HG03175 (cell line): ENCODE results near the gene MX1.
A peak's percentile ranks its signal among the peaks of the same experiment; 100 is the strongest.

Source experiments
- ATAC-seq: cut with Tn5 transposase; IDR thresholded peaks from one replicate; pipeline ENCODE4 v1.9.1; 2021; ENCODE audit warnings: mild to moderate bottlenecking, moderate library complexity; ENCODE audit not compliant: unreplicated experiment

The MX1 gene, protein sequence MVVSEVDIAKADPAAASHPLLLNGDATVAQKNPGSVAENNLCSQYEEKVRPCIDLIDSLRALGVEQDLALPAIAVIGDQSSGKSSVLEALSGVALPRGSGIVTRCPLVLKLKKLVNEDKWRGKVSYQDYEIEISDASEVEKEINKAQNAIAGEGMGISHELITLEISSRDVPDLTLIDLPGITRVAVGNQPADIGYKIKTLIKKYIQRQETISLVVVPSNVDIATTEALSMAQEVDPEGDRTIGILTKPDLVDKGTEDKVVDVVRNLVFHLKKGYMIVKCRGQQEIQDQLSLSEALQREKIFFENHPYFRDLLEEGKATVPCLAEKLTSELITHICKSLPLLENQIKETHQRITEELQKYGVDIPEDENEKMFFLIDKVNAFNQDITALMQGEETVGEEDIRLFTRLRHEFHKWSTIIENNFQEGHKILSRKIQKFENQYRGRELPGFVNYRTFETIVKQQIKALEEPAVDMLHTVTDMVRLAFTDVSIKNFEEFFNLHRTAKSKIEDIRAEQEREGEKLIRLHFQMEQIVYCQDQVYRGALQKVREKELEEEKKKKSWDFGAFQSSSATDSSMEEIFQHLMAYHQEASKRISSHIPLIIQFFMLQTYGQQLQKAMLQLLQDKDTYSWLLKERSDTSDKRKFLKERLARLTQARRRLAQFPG

DNA sequence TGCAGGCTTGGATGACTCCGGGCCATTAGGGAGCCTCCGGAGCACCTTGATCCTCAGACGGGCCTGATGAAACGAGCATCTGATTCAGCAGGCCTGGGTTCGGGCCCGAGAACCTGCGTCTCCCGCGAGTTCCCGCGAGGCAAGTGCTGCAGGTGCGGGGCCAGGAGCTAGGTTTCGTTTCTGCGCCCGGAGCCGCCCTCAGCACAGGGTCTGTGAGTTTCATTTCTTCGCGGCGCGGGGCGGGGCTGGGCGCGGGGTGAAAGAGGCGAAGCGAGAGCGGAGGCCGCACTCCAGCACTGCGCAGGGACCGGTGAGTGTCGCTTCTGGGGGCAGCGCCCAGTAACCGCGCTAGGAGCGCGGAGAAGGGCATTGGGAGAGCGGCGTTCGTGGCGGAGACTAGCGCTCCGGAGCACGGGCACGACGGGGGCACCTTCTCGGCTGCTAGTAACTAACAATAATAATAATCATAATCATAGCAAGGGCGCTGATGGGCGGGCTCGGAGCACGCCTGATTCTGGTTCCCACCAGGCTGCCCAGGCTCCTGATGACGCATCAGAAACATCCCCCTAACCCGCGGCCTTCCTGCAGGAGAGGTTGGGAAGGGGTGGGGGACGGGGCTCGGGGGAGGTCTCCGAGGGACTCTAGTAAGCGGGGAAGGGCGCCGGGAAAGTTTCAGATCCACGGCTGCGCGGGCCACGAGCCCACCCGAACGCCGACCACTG lies at the start of gene MX1:
Gene MX1, plus strand, starts transcription at position 286 of the 722 bp plus-strand sequence. CDS start 5,832 bp downstream, outside the sequence.
- peak; percentile 88 for ATAC-seq

- no peak for ATAC-seq
These were observed 48.3 kb upstream of the MX1 start for GRCh38 chr21:41377715-41378114.

DNA sequence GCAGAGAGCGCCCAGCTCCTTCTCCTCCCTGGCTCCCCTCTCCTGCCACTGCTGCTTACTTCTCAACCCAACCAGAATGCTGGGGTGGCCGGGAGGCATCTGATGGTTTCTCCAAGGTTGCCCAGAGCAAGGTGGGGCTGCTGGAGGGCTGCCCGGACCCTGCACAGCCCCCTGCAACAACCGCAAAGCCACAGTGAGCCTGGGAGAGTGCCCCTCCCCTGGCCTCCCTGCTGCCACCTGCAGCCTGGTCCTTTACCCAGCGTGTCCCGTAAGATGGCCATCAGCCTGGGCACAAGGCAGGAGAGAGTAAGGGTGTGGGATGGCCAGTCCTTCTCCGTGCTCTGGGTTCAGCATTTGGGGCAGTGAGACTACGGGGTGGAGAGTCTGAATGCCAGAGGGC lies 47.2 kb upstream of the MX1 start:
- no peak for ATAC-seq

DNA sequence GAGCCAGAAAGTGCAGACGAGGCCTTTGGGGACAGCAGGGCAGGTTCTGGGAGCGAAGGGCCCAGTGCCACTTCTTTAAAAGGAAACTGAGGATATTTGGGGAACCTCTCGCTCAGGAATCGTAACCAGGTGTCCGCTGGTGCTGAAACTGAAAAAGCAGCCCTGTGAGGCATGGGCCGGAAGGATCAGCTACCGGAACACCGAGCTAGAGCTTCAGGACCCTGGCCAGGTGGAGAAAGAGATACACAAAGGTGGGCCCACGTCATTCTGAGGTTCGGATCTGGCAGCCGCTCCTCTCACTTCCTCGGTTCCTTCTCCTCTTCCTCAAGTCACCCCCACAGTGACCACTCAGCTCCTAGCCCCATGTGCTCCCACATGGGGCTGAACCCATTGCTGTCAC lies 46.1 kb upstream of the MX1 start:
- ATAC-seq = no peak

DNA sequence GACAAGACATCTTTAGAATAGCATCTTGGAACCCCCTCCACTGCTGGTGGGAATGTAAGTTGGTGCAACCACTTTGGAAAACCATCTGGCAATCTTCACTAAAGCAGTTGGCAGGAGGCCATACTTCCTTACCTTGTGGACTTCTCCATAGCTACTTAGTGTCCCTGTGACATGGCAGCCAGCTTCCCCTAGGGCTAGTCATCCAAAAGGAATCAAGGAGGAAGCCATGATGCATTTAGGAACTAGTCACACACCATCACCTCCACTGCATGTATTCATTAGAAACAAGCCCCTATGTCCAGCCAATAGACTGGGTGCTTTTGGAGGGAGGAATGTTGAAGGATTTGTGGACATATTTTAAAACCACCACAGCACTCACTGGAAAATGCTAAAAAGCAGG lies 44.3 kb upstream of the MX1 start:
- no peak for ATAC-seq

GRCh38 chr21:41387042-41387819 lies 38.8 kb upstream of the MX1 start:
- no peak for ATAC-seq

GRCh38 chr21:41387824-41388223 lies 38.2 kb upstream of the MX1 start:
- ATAC-seq = no peak

DNA sequence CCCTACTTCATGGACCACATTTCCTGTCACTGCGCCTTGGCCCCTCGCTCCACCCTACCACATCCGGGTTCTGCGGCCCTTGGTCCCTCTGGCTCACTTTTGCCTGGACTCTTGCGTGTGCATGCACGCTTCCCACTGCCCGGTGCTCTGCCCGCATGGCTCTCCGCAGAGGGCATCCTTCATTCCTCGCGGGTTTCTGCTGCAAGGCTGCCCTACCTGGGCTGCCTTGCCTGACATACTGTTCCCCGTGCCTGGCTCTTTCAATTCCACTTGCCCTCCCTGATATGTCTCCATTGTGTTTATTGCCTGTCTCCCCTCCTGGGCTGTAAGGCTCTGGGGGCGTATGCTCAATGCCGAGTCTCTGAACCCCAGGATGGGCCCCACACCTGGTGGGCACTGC lies 37.8 kb upstream of the MX1 start:
- no peak for ATAC-seq

DNA sequence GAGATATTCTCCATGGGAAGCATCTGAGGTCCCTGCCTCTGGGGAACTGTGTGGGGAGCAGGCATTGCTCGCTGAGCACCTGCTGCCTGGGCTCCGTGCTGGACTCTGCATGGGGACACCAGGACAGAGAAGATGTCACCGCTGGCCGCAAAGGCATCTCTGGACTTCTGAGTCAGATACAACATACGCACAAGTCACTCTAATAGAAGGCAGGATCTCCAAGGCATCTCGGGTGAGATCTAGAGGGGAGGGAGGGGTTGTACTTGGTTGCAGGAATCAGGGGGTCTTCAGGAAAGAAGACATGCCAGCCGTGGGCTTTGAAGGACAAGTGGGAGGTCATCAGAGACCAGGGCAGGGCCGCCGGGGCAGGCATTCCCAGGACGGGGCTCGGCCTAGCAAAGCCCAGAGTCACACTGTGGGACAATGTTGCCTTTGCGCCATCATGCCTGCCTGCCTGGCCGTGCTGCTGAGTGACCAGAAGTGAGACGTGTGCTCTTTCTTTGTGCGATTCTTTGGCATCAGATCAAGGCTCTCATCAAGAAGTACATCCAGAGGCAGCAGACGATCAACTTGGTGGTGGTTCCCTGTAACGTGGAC lies 35.9 kb upstream of the MX1 start:
- no peak for ATAC-seq

DNA sequence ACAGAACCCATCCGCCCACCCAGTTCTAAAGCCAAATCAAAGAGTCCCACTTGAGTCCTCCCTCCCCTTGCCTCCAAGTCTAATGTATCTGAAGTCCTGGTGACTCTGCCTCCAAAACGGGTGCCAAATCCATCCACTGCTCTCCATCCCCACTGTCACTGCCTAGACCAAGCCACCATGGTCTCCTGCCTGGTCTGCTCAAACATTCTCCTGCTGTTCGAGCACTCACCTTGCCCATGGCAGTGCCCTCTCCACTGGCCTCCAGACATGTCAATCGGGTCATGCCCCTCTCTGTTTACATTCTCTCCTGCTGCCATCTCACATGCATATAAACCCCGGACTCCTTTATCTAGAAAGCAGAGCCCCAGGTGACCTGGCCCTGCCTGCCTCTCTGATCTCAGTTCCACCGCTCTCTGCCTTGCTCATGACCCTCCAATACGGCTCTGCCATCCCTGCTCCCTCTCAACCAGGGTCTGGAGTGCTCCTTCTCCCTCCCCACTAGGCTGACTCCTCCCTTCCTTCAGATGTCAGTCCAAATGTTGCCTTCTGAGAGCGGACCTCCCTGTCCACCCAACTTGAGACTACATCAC lies 32.1 kb upstream of the MX1 start:
- no peak for ATAC-seq

GRCh38 chr21:41396558-41397075 lies 29.4 kb upstream of the MX1 start:
- ATAC-seq = no peak

DNA sequence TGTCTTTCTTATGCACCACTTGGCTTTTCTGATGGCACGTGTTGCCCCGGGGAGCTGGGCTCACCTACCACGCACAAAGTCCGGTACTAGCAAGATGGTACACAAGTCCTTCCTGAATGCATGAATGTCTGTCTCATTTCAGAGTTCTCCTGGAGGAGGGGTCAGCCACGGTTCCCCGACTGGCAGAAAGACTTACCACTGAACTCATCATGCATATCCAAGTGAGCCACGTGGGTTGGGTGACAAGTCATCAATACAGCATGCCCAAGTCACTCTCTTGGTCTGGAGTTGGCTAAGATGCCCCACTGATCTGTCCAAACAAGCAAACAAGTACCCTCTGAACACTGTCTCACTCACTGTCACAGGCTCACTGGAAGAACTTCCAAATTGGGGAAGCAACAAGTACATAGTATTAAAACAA lies 28.6 kb upstream of the MX1 start:
- ATAC-seq = no peak

DNA sequence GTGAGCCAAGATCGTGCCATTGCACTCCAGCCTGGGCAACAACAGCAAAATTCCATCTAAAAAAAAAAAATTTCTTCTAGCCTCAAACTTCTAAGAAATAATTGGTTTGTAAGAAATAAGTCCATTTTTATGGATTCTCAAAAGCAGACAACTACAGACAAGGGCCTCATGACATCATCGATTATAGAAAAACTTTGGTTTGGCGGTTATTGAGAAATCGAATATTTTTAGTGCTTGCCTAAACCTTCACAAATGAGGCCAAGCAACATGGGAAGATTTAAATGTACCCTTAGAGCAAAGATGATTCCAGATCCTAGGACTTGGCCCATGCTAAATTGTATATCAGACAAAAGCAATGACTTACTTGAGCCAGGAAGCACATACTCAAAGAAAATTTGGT lies 27.8 kb upstream of the MX1 start:
- ATAC-seq = no peak

DNA sequence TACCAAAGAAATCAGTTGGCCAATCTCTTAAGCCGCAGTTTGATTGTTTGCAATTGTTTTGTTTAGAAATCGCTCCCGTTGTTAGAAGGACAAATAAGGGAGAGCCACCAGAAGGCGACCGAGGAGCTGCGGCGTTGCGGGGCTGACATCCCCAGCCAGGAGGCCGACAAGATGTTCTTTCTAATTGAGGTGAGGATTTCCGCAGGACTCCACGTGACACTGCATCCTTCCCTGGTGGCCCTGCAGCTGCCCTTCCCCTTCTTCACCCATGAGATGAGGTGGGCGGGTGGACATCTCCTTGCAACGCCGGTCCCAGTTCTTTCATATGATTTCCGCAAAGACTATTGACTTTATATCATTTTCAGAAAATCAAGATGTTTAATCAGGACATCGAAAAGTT lies 27.2 kb upstream of the MX1 start:
- ATAC-seq = no peak

- ATAC-seq = no peak
These were observed 26.7 kb upstream of the MX1 start for GRCh38 chr21:41399246-41399800.

- ATAC-seq = no peak
These were observed 23.8 kb upstream of the MX1 start for GRCh38 chr21:41402231-41402630.

DNA sequence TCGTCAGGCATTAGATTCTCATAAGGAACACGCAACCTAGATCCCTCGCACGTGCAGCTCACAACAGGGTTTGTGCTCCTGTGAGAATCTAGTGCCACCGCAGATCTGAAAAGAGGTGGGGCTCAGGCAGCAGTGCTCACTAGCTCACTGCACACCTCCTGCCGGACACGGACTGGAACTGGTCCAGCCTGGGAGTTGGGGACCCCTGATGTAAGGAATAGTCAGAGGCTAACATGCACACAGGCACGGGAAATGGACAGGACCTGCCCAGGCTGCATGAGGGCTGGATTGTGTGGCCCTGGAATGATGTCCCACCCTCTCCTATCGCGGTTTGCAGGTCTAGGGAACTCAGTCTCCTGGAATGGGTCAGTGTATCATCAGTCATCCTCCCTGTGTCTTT lies 23.2 kb upstream of the MX1 start:
- ATAC-seq = no peak

GRCh38 chr21:41403331-41403730 lies 22.7 kb upstream of the MX1 start:
- no peak for ATAC-seq

DNA sequence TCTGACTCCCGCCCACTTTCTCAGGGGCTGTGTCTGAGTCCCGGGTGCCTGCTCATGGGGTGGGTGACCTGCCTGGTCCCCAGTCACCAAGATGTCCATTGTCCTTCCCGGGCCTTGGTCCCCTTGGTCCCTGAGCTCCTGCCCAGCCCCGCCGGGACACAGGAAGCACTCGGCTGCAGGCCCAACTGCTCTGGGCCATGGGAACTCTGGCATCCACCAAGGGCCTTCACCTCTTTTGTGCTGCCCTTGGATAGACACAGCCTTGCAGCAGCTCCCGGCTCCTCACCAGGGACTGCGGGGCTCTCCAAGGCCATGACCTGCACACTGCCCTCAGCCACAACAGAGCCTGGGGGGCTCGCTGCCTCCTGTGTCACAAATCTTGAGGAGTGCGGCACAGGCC lies 22.1 kb upstream of the MX1 start:
- no peak for ATAC-seq

GRCh38 chr21:41405321-41405720 lies 20.7 kb upstream of the MX1 start:
- no peak for ATAC-seq
